A673 (cell line): ENCODE results near the gene ZDHHC6.

Source experiments
- EZH2 ChIP-seq: fragments of 200-600 bp; sonication (generic); IDR thresholded peaks from 2 replicates; pipeline ENCODE4 v1.6.1; 2017; ENCODE audit warnings: borderline replicate concordance, low read depth, mild to moderate bottlenecking, mixed read lengths, antibody characterized with exemption, low read length; ENCODE audit not compliant: poor library complexity, severe bottlenecking
- TF ChIP-seq, protein P1 (sequence below): fragments of 300-800, 200-600 bp; sonication (generic); conservative IDR thresholded peaks from 2 replicates; pipeline ENCODE4 v1.5.1; 2017; ENCODE audit warnings: low read depth, mild to moderate bottlenecking, antibody characterized with exemption, low read length, moderate library complexity, mixed read lengths

DNA sequence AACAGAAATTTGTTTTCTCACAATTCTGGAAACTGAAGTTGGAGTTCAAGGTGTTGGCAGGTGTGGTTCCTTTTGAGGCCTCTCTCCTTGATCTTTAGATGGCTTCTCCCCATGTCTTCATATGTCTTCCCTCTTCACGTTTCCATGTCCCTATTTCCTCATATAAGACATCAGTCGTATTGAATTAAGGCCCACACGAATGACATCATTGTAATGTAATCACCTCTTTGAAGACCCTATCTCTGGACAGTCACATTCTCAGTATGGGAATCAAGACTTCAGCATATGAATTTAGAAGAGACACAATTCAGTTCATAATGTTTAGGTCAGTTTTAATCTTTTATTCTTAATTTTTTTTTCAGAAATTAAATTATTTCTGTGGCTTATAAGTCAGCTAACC is 20.1 kb upstream of the ZDHHC6 start:
- TF ChIP-seq, protein P1, sequence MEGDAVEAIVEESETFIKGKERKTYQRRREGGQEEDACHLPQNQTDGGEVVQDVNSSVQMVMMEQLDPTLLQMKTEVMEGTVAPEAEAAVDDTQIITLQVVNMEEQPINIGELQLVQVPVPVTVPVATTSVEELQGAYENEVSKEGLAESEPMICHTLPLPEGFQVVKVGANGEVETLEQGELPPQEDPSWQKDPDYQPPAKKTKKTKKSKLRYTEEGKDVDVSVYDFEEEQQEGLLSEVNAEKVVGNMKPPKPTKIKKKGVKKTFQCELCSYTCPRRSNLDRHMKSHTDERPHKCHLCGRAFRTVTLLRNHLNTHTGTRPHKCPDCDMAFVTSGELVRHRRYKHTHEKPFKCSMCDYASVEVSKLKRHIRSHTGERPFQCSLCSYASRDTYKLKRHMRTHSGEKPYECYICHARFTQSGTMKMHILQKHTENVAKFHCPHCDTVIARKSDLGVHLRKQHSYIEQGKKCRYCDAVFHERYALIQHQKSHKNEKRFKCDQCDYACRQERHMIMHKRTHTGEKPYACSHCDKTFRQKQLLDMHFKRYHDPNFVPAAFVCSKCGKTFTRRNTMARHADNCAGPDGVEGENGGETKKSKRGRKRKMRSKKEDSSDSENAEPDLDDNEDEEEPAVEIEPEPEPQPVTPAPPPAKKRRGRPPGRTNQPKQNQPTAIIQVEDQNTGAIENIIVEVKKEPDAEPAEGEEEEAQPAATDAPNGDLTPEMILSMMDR = no peak
- TF ChIP-seq EZH2 = no peak
